ENCODE measurements around the gene ANO10.

ANO10 gene

DNA sequence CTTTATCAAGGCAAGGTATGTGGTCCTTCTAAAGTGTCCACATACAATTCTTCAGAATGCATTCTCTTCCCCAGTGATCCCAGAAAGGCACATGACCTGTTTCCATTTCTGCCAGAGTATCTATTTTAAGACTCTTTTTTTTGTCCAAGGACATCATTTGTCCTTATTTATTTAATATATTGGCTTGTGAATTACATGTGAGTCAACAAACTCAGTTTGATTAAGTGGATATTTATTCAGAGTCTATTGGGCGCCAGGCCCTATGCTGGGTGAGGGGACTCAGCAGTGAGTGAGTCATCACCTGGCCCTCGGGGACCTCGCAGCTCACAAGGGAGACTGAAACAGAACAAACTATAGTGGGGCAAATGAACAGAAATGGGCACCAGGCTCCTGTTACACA, 198.7 kb downstream of the ANO10 start:
- H3K4me1 ChIP-seq (ENCODE audit: control insufficient read depth, insufficient read depth, low read length), result no peaks in the 10 kb centered on the region
- no peaks in the 10 kb centered on the region for H3K36me3 ChIP-seq (ENCODE audit: control insufficient read depth, insufficient read depth, low read length)
- no peak overlapping the region for H3K27ac ChIP-seq (ENCODE audit: low read length)
- no peak overlapping the region for H3K4me3 ChIP-seq (ENCODE audit: low read length)
- no peak for DNase-seq (ENCODE audit: low read depth, low spot score)
- WGBS (ENCODE audit: insufficient coverage, insufficient read length), result no CpG with 5 or more reads among the region's 3 CpGs
- no peaks in the 10 kb centered on the region for H3K9me3 ChIP-seq (ENCODE audit: control insufficient read depth, insufficient read depth, low read length)
- no peaks in the 10 kb centered on the region for H3K27me3 ChIP-seq (ENCODE audit: control insufficient read depth, insufficient read depth, low read length)

DNA sequence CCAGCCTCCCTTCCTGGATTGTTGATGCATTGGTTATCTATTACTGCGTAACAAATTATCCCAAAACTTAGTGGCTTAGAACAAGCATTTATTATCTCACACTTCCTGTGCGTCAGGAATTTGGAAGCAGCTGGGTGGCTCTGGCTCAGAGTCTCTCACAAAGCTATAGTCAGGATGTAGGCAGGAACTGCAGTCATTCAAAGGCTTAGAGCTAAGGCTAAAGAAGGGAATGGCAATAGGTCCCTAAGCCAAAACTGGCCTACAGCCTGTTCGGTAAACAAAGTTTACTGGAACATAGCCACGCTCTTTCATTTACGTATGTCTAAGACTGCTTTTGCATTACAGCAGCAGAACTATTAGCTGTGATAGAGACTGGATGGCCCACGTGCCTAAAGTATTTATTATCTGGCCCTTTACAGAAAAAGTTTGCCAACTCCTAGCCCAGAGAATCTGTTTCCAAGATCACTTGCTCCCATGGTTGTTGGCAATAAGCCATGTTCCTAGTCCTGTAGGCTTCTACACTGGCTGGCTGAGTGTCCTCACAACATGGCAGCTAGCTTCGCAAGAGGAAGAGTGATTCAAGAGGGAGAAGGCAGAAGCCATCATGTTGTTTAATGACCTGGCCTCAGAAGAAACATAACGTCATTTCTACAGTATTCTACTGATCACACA, 203.1 kb downstream of the ANO10 start:
- no peaks in the 10 kb centered on the region for H3K27me3 ChIP-seq (ENCODE audit: control insufficient read depth, insufficient read depth, low read length)
- no peak overlapping the region for H3K27ac ChIP-seq (ENCODE audit: low read length)
- H3K4me3 ChIP-seq (ENCODE audit: low read length), result no peak overlapping the region
- WGBS (ENCODE audit: insufficient coverage, insufficient read length), result no CpG with 5 or more reads among the region's 8 CpGs
- no peaks in the 10 kb centered on the region for H3K4me1 ChIP-seq (ENCODE audit: control insufficient read depth, insufficient read depth, low read length)
- no peaks in the 10 kb centered on the region for H3K9me3 ChIP-seq (ENCODE audit: control insufficient read depth, insufficient read depth, low read length)
- no peak for DNase-seq (ENCODE audit: low read depth, low spot score)
- no peaks in the 10 kb centered on the region for H3K36me3 ChIP-seq (ENCODE audit: control insufficient read depth, insufficient read depth, low read length)

DNA sequence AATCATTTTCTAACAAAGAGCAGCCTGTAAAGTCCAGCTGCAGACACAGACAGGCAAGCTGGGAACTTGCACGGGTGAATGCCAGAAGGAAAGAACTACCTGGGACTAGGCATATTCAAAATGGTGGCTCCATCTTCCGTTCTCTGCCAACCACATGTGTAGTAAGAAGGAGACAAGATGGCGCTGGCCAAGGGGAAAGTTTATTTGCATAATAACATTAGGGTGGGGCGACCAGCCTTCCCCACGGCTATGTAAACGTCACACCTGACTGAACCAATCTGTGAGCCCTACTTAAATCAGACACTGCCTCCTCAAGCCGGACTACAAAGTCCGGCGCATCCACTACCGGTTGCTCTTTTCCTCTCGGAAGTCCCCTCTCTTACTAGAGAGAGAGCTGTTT, 204.7 kb downstream of the ANO10 start:
- Histone ChIP-seq H3K27me3 (ENCODE audit: control insufficient read depth, insufficient read depth, low read length) (no peaks in the 10 kb centered on the region), H3K4me3 (ENCODE audit: low read length) (no peak overlapping the region), H3K4me1 (ENCODE audit: control insufficient read depth, insufficient read depth, low read length) (no peaks in the 10 kb centered on the region), H3K36me3 (ENCODE audit: control insufficient read depth, insufficient read depth, low read length) (no peaks in the 10 kb centered on the region), H3K27ac (ENCODE audit: low read length) (no peak overlapping the region), H3K9me3 (ENCODE audit: control insufficient read depth, insufficient read depth, low read length) (no peaks in the 10 kb centered on the region)
- DNase-seq (ENCODE audit: low read depth, low spot score), result no peak
- WGBS (ENCODE audit: insufficient coverage, insufficient read length), result no CpG with 5 or more reads among the region's 11 CpGs

GRCh38 chr3:43415088-43415487, 206.7 kb downstream of the ANO10 start:
- Histone ChIP-seq H3K9me3 (ENCODE audit: control insufficient read depth, insufficient read depth, low read length) (no peaks in the 10 kb centered on the region), H3K27me3 (ENCODE audit: control insufficient read depth, insufficient read depth, low read length) (no peaks in the 10 kb centered on the region), H3K36me3 (ENCODE audit: control insufficient read depth, insufficient read depth, low read length) (no peaks in the 10 kb centered on the region), H3K4me3 (ENCODE audit: low read length) (no peak overlapping the region), H3K27ac (ENCODE audit: low read length) (no peak overlapping the region), H3K4me1 (ENCODE audit: control insufficient read depth, insufficient read depth, low read length) (no peaks in the 10 kb centered on the region)
- no peak for DNase-seq (ENCODE audit: low read depth, low spot score)
- no CpG with 5 or more reads among the region's 5 CpGs for WGBS (ENCODE audit: insufficient coverage, insufficient read length)

- Histone ChIP-seq H3K4me3 (ENCODE audit: low read length) (no peak overlapping the region), H3K4me1 (ENCODE audit: control insufficient read depth, insufficient read depth, low read length) (no peaks in the 10 kb centered on the region), H3K27ac (ENCODE audit: low read length) (no peak overlapping the region), H3K36me3 (ENCODE audit: control insufficient read depth, insufficient read depth, low read length) (no peaks in the 10 kb centered on the region), H3K27me3 (ENCODE audit: control insufficient read depth, insufficient read depth, low read length) (no peaks in the 10 kb centered on the region), H3K9me3 (ENCODE audit: control insufficient read depth, insufficient read depth, low read length) (no peaks in the 10 kb centered on the region)
- no peak for DNase-seq (ENCODE audit: low read depth, low spot score)
- WGBS (ENCODE audit: insufficient coverage, insufficient read length), result no CpG with 5 or more reads among the region's 7 CpGs
Observed at GRCh38 chr3:43413676-43414368, 208.0 kb downstream of the ANO10 start.

GRCh38 chr3:43411429-43411828, 210.4 kb downstream of the ANO10 start:
- Histone ChIP-seq H3K27me3 (ENCODE audit: control insufficient read depth, insufficient read depth, low read length) (no peaks in the 10 kb centered on the region), H3K4me1 (ENCODE audit: control insufficient read depth, insufficient read depth, low read length) (no peaks in the 10 kb centered on the region), H3K9me3 (ENCODE audit: control insufficient read depth, insufficient read depth, low read length) (no peaks in the 10 kb centered on the region), H3K36me3 (ENCODE audit: control insufficient read depth, insufficient read depth, low read length) (no peaks in the 10 kb centered on the region), H3K4me3 (ENCODE audit: low read length) (no peak overlapping the region), H3K27ac (ENCODE audit: low read length) (no peak overlapping the region)
- no CpG with 5 or more reads among the region's 1 CpG for WGBS (ENCODE audit: insufficient coverage, insufficient read length)
- DNase-seq (ENCODE audit: low read depth, low spot score), result no peak

- Histone ChIP-seq H3K27ac (ENCODE audit: low read length) (no peak overlapping the region), H3K4me1 (ENCODE audit: control insufficient read depth, insufficient read depth, low read length) (no peaks in the 10 kb centered on the region), H3K9me3 (ENCODE audit: control insufficient read depth, insufficient read depth, low read length) (no peaks in the 10 kb centered on the region), H3K4me3 (ENCODE audit: low read length) (no peak overlapping the region), H3K27me3 (ENCODE audit: control insufficient read depth, insufficient read depth, low read length) (no peaks in the 10 kb centered on the region), H3K36me3 (ENCODE audit: control insufficient read depth, insufficient read depth, low read length) (no peaks in the 10 kb centered on the region)
- DNase-seq (ENCODE audit: low read depth, low spot score), result no peak
- WGBS (ENCODE audit: insufficient coverage, insufficient read length), result no CpG with 5 or more reads among the region's 3 CpGs
Observed at GRCh38 chr3:43410592-43410991, 211.2 kb downstream of the ANO10 start.

GRCh38 chr3:43409506-43409905, 212.3 kb downstream of the ANO10 start:
- Histone ChIP-seq H3K4me3 (ENCODE audit: low read length) (no peak overlapping the region), H3K36me3 (ENCODE audit: control insufficient read depth, insufficient read depth, low read length) (no peaks in the 10 kb centered on the region), H3K27ac (ENCODE audit: low read length) (no peak overlapping the region), H3K27me3 (ENCODE audit: control insufficient read depth, insufficient read depth, low read length) (no peaks in the 10 kb centered on the region), H3K4me1 (ENCODE audit: control insufficient read depth, insufficient read depth, low read length) (no peaks in the 10 kb centered on the region), H3K9me3 (ENCODE audit: control insufficient read depth, insufficient read depth, low read length) (no peaks in the 10 kb centered on the region)
- WGBS (ENCODE audit: insufficient coverage, insufficient read length), result no CpG with 5 or more reads among the region's 4 CpGs
- no peak for DNase-seq (ENCODE audit: low read depth, low spot score)

DNA sequence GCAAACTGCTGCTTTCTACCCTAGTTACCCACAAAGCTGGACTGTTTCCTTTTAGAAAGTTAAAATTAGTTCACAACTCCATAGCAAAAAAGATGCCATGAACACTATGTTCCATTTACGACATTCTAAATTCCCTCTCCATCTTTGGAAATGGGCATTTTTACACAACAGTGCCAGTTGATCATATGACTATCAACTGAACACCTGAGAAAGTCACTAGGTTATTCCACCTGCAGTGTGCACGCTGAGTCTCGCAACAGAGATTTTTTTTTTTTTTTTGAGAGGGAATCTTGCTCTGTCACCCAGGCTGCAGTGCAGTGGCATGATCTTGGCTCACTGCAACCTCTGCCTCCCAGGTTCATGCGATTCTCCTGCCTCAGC, 215.2 kb downstream of the ANO10 start:
- no peaks in the 10 kb centered on the region for H3K4me1 ChIP-seq (ENCODE audit: control insufficient read depth, insufficient read depth, low read length)
- H3K36me3 ChIP-seq (ENCODE audit: control insufficient read depth, insufficient read depth, low read length), result no peaks in the 10 kb centered on the region
- H3K27ac ChIP-seq (ENCODE audit: low read length), result no peak overlapping the region
- WGBS (ENCODE audit: insufficient coverage, insufficient read length), result no CpG with 5 or more reads among the region's 4 CpGs
- DNase-seq (ENCODE audit: low read depth, low spot score), result no peak
- H3K9me3 ChIP-seq (ENCODE audit: control insufficient read depth, insufficient read depth, low read length), result no peaks in the 10 kb centered on the region
- no peak overlapping the region for H3K4me3 ChIP-seq (ENCODE audit: low read length)
- H3K27me3 ChIP-seq (ENCODE audit: control insufficient read depth, insufficient read depth, low read length), result no peaks in the 10 kb centered on the region

GRCh38 chr3:43405888-43406642, 215.7 kb downstream of the ANO10 start:
- no peak overlapping the region for H3K27ac ChIP-seq (ENCODE audit: low read length)
- no CpG with 5 or more reads among the region's 11 CpGs for WGBS (ENCODE audit: insufficient coverage, insufficient read length)
- no peaks in the 10 kb centered on the region for H3K9me3 ChIP-seq (ENCODE audit: control insufficient read depth, insufficient read depth, low read length)
- no peaks in the 10 kb centered on the region for H3K36me3 ChIP-seq (ENCODE audit: control insufficient read depth, insufficient read depth, low read length)
- DNase-seq (ENCODE audit: low read depth, low spot score), result no peak
- H3K4me3 ChIP-seq (ENCODE audit: low read length), result no peak overlapping the region
- no peaks in the 10 kb centered on the region for H3K27me3 ChIP-seq (ENCODE audit: control insufficient read depth, insufficient read depth, low read length)
- H3K4me1 ChIP-seq (ENCODE audit: control insufficient read depth, insufficient read depth, low read length), result no peaks in the 10 kb centered on the region
